DOHH2 (cell line): Measurements from ENCODE around the gene REXO4.

ENCODE experiments used
- H3F3A ChIP-seq: fragments of 200-600 bp; sonication (generic), shearing (Covaris generic); 2 replicates; pipeline ENCODE4 v1.6.0; 2016; ENCODE audit warnings: antibody characterized with exemption, mild to moderate bottlenecking; ENCODE audit not compliant: control insufficient read depth, insufficient read depth
- H3K27ac ChIP-seq: fragments of 200-600 bp; sonication (generic); 2 replicates; pipeline ENCODE4 v1.5.1; 2014; ENCODE audit warnings: low read depth, mild to moderate bottlenecking, low read length, moderate library complexity
- H3K27me3 ChIP-seq: fragments of 200-600 bp; sonication (generic); 2 replicates; pipeline ENCODE4 v1.6.1; 2014; ENCODE audit warnings: mild to moderate bottlenecking, low read length, mixed read lengths; ENCODE audit not compliant: control insufficient read depth
- H3K36me3 ChIP-seq: fragments of 200-600 bp; sonication (generic); 2 replicates; pipeline ENCODE4 v1.6.1; 2014; ENCODE audit warnings: mild to moderate bottlenecking, low read length, moderate library complexity, mixed read lengths; ENCODE audit not compliant: control insufficient read depth
- H3K4me1 ChIP-seq: fragments of 200-600 bp; sonication (generic); 2 replicates; pipeline ENCODE4 v1.6.1; 2014; ENCODE audit warnings: mild to moderate bottlenecking, low read length, mixed read lengths; ENCODE audit not compliant: control insufficient read depth
- H3K4me2 ChIP-seq: fragments of 200-600 bp; sonication (generic); 2 replicates; pipeline ENCODE4 v1.6.0; 2014; ENCODE audit warnings: mild to moderate bottlenecking, low read length, moderate library complexity
- H3K4me3 ChIP-seq: fragments of 200-600 bp; sonication (generic); 2 replicates; pipeline ENCODE4 v1.5.1; 2014; ENCODE audit warnings: mild to moderate bottlenecking, low read length, mixed read lengths
- H3K79me2 ChIP-seq: fragments of 200-600 bp; sonication (generic); 2 replicates; pipeline ENCODE4 v1.6.1; 2014; ENCODE audit warnings: mild to moderate bottlenecking, low read length, mixed read lengths; ENCODE audit not compliant: control insufficient read depth
- H3K9me2 ChIP-seq: fragments of 200-600 bp; sonication (generic); replicated peaks from 2 replicates; pipeline ENCODE4 v1.6.1; 2014; ENCODE audit warnings: mild to moderate bottlenecking, low read length, mixed read lengths; ENCODE audit not compliant: control insufficient read depth
- H3K9me3 ChIP-seq: fragments of 200-600 bp; sonication (generic); 2 replicates; pipeline ENCODE4 v1.6.1; 2014; ENCODE audit warnings: antibody characterized with exemption, low read length, mixed read lengths; ENCODE audit not compliant: control insufficient read depth, insufficient read depth
- H4K20me1 ChIP-seq: fragments of 200-600 bp; sonication (generic); 2 replicates; pipeline ENCODE4 v1.6.0; 2014; ENCODE audit warnings: low read depth, mild to moderate bottlenecking, antibody characterized with exemption, low read length, moderate library complexity; ENCODE audit not compliant: control insufficient read depth, insufficient read depth
- CTCF ChIP-seq: fragments of 200-600 bp; sonication (generic); IDR thresholded peaks from one replicate; pipeline ENCODE4 v1.5.1; 2014; ENCODE audit warnings: antibody characterized with exemption, mild to moderate bottlenecking, low read depth, low read length; ENCODE audit not compliant: poor library complexity, severe bottlenecking
- EZH2phosphoT487 ChIP-seq: fragments of 200-600 bp; sonication (generic); IDR thresholded peaks from 2 replicates; pipeline ENCODE4 v1.6.1; 2017; ENCODE audit warnings: borderline replicate concordance, mild to moderate bottlenecking, antibody characterized with exemption, low read length, moderate library complexity, mixed read lengths

Gene REXO4

DNA sequence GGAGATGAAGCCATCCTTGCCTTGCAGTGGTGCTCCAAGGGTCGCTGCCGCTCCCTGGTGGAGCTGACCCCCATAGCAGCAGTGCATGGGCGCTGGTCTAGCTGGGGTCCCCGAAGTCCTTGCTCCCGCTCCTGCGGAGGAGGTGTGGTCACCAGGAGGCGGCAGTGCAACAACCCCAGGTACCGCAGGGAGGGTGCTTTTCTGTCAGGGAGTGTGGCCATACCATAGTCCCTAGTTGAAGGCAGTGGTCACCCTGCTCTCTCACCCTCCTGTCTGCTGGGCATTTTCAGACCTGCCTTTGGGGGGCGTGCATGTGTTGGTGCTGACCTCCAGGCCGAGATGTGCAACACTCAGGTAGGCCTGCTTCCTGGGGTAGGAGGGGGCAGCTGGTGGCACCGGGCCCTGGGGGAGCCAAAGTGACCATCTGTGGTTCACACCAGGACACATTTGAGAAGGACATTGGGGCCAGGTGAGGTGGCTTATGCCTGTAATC lies 15.6 kb upstream of the REXO4 start:
- H3K79me2 ChIP-seq = no peaks in the 10 kb centered on the region
- no peak overlapping the region for H3K4me2 ChIP-seq
- no peak overlapping the region for H3K27ac ChIP-seq
- no peaks in the 10 kb centered on the region for H3K9me2 ChIP-seq
- peaks cover 5% of the 10 kb centered on the region; the same call in 1 of the 2 replicates for H3K27me3 ChIP-seq
- H3K4me3 ChIP-seq = no peak overlapping the region
- H3F3A ChIP-seq = no peaks in the 10 kb centered on the region
- H3K36me3 ChIP-seq = no peaks in the 10 kb centered on the region
- TF ChIP-seq EZH2phosphoT487 (no peak), CTCF (peak; percentile 17)
- H3K9me3 ChIP-seq = no peaks in the 10 kb centered on the region
- no peaks in the 10 kb centered on the region for H4K20me1 ChIP-seq
- H3K4me1 ChIP-seq = 0 out of 2 replicates have a peak, but pooled peaks cover 2% of the 10 kb centered on the region

DNA sequence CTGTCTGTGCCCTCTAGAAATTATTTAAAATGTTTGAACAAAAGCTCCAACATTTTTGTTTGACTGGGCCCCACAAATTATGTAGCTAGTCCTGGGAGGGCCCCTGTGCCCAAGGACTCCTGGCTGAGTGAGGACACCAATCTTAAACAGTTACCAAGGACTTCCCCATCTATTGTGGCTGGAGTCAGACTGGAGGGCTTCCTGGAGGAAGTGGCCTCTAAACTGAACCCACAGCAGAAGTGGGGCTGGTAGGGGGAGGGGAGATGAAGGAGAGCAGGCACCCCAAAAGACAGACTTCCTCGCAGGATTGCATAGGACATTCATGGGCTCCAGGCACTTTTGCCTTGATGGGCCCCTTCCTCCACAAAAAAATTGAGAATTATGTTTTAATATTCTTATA lies 12.4 kb upstream of the REXO4 start:
- no peaks in the 10 kb centered on the region for H3K4me1 ChIP-seq
- H3F3A ChIP-seq = no peaks in the 10 kb centered on the region
- no peaks in the 10 kb centered on the region for H4K20me1 ChIP-seq
- no peak for TF ChIP-seq CTCF
- no peak for TF ChIP-seq EZH2phosphoT487
- no peaks in the 10 kb centered on the region for H3K9me3 ChIP-seq
- H3K27ac ChIP-seq = no peak overlapping the region
- H3K4me3 ChIP-seq = no peak overlapping the region
- no peaks in the 10 kb centered on the region for H3K79me2 ChIP-seq
- H3K9me2 ChIP-seq = no peaks in the 10 kb centered on the region
- H3K36me3 ChIP-seq = no peaks in the 10 kb centered on the region
- no peak overlapping the region for H3K4me2 ChIP-seq
- peaks cover 25% of the 10 kb centered on the region for H3K27me3 ChIP-seq

DNA sequence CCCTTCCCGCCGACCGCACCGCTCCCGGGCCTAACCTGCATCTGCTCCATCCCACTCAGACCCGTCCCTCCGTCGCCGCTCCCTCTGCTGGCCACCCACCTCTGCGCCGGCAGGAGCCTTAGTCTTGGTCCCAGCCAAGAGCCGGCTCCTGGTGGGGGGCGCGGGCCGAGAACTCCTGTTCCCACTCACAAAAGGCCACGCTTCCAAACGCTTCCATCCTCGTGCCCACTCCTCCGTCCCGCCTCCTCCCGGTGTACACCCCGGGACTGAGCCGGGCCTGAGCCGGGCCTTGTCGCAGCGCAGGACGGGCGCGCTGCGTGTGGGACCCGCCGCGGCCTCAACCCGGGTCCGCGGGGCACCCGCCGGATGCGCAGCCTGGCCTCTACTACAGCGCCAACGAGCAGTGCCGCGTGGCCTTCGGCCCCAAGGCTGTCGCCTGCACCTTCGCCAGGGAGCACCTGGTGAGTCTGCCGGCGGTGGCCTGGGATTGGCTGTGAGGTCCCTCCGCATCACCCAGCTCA lies 11.9 kb upstream of the REXO4 start:
- Histone ChIP-seq H3K9me3 (no peaks in the 10 kb centered on the region), H3K27ac (no peak overlapping the region), H3K4me1 (no peaks in the 10 kb centered on the region), H3K79me2 (no peaks in the 10 kb centered on the region), H3K36me3 (no peaks in the 10 kb centered on the region), H3K27me3 (peaks cover 25% of the 10 kb centered on the region), H3K9me2 (no peaks in the 10 kb centered on the region), H3K4me3 (no peak overlapping the region), H4K20me1 (no peaks in the 10 kb centered on the region), H3K4me2 (no peak overlapping the region), H3F3A (no peaks in the 10 kb centered on the region)
- TF ChIP-seq EZH2phosphoT487 (no peak), CTCF (no peak)
